BLaER1 treated with 17β-estradiol and CSF1 and Interleukin-3, amounts not matched to agents 10 nM and 100 nM (cell line): ENCODE results near the gene SLX9.

Experiments used
- H3K27ac ChIP-seq, 11 experiments: shearing (Covaris generic); formaldehyde crosslinking; 2 replicates each; pipeline ENCODE4 v1.8.1; 2022
- H3K27me3 ChIP-seq, 11 experiments: shearing (Covaris generic); formaldehyde crosslinking; 2 replicates each; pipeline ENCODE4 v1.8.1; 2022
- H3K36me3 ChIP-seq, 11 experiments: shearing (Covaris generic); formaldehyde crosslinking; 2 replicates each; pipeline ENCODE4 v1.8.1; 2022
- H3K4me1 ChIP-seq, 10 experiments: shearing (Covaris generic); formaldehyde crosslinking; 2 replicates each; pipeline ENCODE4 v1.8.1; 2022
- H3K4me2 ChIP-seq, 11 experiments: shearing (Covaris generic); formaldehyde crosslinking; 2 replicates each; pipeline ENCODE4 v1.8.1; 2022
- H3K4me3 ChIP-seq, 10 experiments: shearing (Covaris generic); formaldehyde crosslinking; 2 replicates each; pipeline ENCODE4 v1.8.1; 2022
- H3K9ac ChIP-seq, 11 experiments: shearing (Covaris generic); formaldehyde crosslinking; 2 replicates each; pipeline ENCODE4 v1.8.1; 2022
- H3K9me3 ChIP-seq, 11 experiments: shearing (Covaris generic); formaldehyde crosslinking; replicated peaks in 1 of 11; 2 replicates each; pipeline ENCODE4 v1.8.1; 2022
- H4K20me1 ChIP-seq, 11 experiments: shearing (Covaris generic); formaldehyde crosslinking; 2 replicates each; pipeline ENCODE4 v1.8.1; 2022
- Cebpa-rat ChIP-seq, 11 experiments: shearing (Covaris generic); IDR thresholded peaks; 2 replicates each; pipeline ENCODE4 v1.8.1; 2022

Gene SLX9

GRCh38 chr21:44944596-44944995 lies 4.8 kb downstream of the SLX9 start:
- Histone ChIP-seq H3K36me3 (peaks cover 33 to 83% (median 62%) of the 10 kb centered on the region in 11 experiments), H3K4me2 (peak overlapping the region in 10 of 11 experiments; percentile 52 to 97 (median 89); a peak in 19 of 22 replicates), H3K27me3 (peaks cover 0 to 21% (median 0%) of the 10 kb centered on the region in 11 experiments; a peak in 5 of 22 replicates), H3K4me3 (no peak overlapping the region), H3K9ac (peak overlapping the region in 4 of 11 experiments; percentile 2 to 65 (median 30); a peak in 4 of 22 replicates), H3K4me1 (peaks cover 54 to 90% (median 87%) of the 10 kb centered on the region in 10 experiments), H3K9me3 (no peaks in the 10 kb centered on the region), H4K20me1 (peaks cover 84 to 95% (median 90%) of the 10 kb centered on the region in 11 experiments), H3K27ac (no peak overlapping the region)
- no peak for TF ChIP-seq Cebpa-rat (IDR thresholded peaks at IDR 0.05)

- peaks cover 43 to 97% (median 74%) of the 10 kb centered on the region in 11 experiments for H3K36me3 ChIP-seq
- H3K9ac ChIP-seq: peak overlapping the region in 6 of 11 experiments; percentile 1 to 65 (median 41); a peak in 9 of 22 replicates
- H3K4me2 ChIP-seq: peak overlapping the region; percentile 45 to 97 (median 88)
- H4K20me1 ChIP-seq: peaks cover 91 to 100% (median 100%) of the 10 kb centered on the region in 11 experiments
- peak overlapping the region in 4 of 10 experiments; percentile 16 to 31 (median 26); a peak in 7 of 20 replicates for H3K4me3 ChIP-seq
- peaks cover 45 to 100% (median 95%) of the 10 kb centered on the region in 10 experiments for H3K4me1 ChIP-seq
- no peak for TF ChIP-seq Cebpa-rat (IDR thresholded peaks at IDR 0.05)
- H3K27me3 ChIP-seq: peaks cover 0 to 36% (median 0%) of the 10 kb centered on the region in 11 experiments; a peak in 6 of 22 replicates
- no peaks in the 10 kb centered on the region for H3K9me3 ChIP-seq
- peak overlapping the region in 4 of 11 experiments; percentile 15 to 53 (median 40); a peak in 7 of 22 replicates for H3K27ac ChIP-seq
Measured at GRCh38 chr21:44946254-44947041, 6.6 kb downstream of the SLX9 start.

DNA sequence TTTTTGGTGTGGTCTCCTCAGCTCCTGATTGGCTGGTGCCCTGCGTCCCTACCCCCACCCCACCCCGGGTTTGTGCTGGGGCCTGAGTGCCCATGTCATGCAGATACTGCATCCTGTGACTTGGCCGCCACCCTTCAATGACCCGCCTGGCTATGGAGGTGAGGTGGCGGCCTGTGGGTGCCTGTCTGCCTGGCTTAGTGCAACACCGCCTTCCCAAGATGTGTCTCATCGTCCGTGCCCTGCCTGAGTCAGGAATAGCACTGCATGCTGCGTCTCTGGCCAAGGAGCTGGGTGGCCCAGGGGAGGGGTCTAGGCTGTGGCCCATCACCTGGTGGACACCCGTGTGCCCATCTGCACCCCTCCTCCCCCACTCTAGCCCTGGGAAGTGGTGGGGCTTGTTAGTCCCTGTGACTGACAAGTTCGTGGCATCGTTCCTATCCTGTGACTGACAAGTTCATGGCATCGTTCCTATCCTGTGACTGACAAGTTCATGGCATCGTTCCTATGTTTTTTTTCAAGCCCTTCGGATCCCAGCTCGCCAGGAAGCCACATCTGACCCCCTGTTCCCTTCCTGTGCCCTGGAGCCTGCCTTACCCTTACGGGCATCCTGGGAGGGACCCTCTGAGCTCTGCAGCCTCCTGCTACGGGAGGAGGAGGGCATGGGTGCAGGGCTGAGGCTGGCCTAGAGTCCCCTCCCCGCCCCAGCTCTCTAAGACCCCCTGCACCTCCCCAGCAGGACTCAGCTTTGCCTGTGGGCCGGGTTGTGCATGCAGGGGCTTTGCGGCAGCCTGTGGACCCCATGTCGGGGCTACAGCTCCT lies 7.5 kb downstream of the SLX9 start:
- Histone ChIP-seq H3K36me3 (peaks cover 43 to 95% (median 73%) of the 10 kb centered on the region in 11 experiments), H4K20me1 (peaks cover 89 to 100% (median 100%) of the 10 kb centered on the region in 11 experiments), H3K4me3 (peak overlapping the region in 2 of 10 experiments; percentile 16 to 31; a peak in 3 of 20 replicates), H3K4me1 (peaks cover 38 to 100% (median 95%) of the 10 kb centered on the region in 10 experiments), H3K27me3 (peaks cover 0 to 44% (median 0%) of the 10 kb centered on the region in 11 experiments; a peak in 7 of 22 replicates), H3K4me2 (peak overlapping the region in 10 of 11 experiments; percentile 45 to 97 (median 89); a peak in 21 of 22 replicates), H3K9ac (peak overlapping the region in 4 of 11 experiments; percentile 40 to 65 (median 42); a peak in 6 of 22 replicates), H3K9me3 (no peaks in the 10 kb centered on the region), H3K27ac (peak overlapping the region in 2 of 11 experiments; percentile 15 to 53; a peak in 3 of 22 replicates)
- TF ChIP-seq Cebpa-rat (IDR thresholded peaks at IDR 0.05): no peak

DNA sequence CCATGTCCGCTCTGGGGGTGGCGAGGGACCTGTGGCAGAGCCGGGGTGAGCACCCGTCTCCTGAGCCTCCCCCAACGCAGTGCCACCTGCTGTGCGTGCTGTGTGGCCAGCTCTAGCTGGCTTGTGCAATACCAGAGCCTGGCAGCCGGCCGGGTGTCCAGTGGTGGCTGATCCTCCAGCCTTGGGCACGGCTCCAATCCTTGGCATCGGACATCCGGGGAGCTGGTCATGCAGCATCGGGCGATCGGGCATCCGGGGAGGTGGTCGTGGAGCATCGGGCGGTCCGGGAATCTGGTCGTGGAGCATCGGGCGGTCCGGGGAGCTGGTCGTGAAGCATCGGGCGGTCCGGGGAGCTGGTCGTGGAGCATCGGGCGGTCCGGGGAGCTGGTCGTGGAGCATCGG lies 8.1 kb downstream of the SLX9 start:
- Histone ChIP-seq H4K20me1 (peaks cover 89 to 100% (median 100%) of the 10 kb centered on the region in 11 experiments), H3K36me3 (peaks cover 43 to 89% (median 68%) of the 10 kb centered on the region in 11 experiments), H3K4me2 (peak overlapping the region in 8 of 11 experiments; percentile 81 to 97 (median 92); a peak in 14 of 22 replicates), H3K4me3 (no peak overlapping the region), H3K27me3 (peaks cover 0 to 51% (median 0%) of the 10 kb centered on the region in 11 experiments; a peak in 7 of 22 replicates), H3K9ac (peak overlapping the region in 2 of 11 experiments; percentile 42 to 65; a peak in 1 of 22 replicates), H3K27ac (no peak overlapping the region), H3K9me3 (no peaks in the 10 kb centered on the region), H3K4me1 (peaks cover 38 to 100% (median 95%) of the 10 kb centered on the region in 10 experiments)
- TF ChIP-seq Cebpa-rat (IDR thresholded peaks at IDR 0.05): no peak

DNA sequence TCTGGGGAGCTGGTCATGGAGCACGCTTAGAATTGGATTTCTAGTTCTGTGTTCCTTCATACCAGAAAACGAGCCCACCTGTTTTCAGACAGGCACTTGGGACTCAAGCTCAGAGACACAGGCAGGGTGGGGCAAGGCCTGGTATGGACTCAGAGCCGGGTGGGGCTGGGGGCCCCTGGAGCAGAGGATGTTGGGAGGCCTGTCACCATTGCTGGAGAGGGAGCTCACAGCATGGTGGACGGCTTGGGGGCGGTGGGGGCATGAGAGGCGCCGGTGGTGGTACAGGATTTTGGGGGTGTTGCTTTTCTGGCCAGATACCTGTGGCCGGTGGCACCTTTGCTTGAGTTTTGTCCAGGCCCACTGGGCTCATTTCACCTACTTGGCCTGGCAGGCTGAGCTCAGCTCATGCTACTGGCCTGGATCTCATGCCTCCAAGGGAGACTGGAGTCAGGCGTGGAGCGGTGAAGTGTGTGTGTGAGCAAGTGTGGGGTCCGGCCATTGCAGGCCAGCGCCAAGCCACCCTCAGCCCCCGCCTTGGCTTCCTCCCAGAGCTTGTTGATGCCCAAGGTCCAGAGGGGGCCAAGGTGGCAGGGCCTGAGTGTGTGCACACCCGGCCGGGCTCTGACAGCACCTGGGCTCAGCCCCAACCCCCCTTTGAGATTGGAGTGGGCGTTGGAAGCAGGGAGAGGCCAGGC lies 8.7 kb downstream of the SLX9 start:
- Histone ChIP-seq H3K27me3 (peaks cover 0 to 57% (median 0%) of the 10 kb centered on the region in 11 experiments; a peak in 7 of 22 replicates), H3K4me3 (no peak overlapping the region), H3K27ac (no peak overlapping the region), H3K4me2 (peak overlapping the region in 8 of 11 experiments; percentile 6 to 97 (median 80); a peak in 13 of 22 replicates), H3K4me1 (peaks cover 38 to 100% (median 95%) of the 10 kb centered on the region in 10 experiments), H3K36me3 (peaks cover 39 to 83% (median 68%) of the 10 kb centered on the region in 11 experiments), H3K9ac (0 out of 22 replicates have a peak overlapping the region, but pooled peaks of 2 of the 11 experiments have one; percentile 1 to 25), H4K20me1 (peaks cover 89 to 100% (median 100%) of the 10 kb centered on the region in 11 experiments), H3K9me3 (no peaks in the 10 kb centered on the region)
- TF ChIP-seq Cebpa-rat (IDR thresholded peaks at IDR 0.05): no peak

DNA sequence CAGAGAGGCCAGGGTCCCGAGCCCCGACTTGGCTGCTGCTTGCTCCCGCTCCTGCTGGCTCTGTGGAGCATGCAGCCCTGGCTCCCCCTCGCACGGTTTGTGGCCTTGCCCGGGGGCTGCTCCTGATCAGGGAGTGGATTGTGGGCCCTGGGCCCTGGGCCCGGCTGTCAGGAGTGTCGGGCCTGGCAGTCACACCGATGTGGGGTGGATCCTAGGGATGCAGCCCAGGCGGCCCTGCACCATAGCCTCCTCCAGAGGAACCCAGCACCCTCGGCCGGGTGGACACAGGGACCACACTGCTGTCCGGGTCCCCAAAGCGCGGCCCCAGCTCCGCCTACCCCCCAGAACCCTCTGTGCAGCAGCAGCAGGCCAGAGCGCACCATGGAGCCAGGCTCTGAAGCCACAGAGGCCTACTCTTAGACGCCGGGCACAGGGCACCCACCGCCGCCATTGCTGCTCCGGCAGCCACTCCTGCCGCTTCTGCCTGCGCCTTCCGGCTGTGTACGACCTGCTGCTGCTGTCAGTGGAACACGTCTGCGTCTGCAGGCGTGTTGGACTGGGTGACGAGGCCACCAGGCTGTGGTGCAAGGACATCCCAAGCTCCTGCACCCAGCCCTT lies 9.4 kb downstream of the SLX9 start:
- Histone ChIP-seq H3K4me2 (peak overlapping the region in 10 of 11 experiments; percentile 1 to 97 (median 78); a peak in 16 of 22 replicates), H3K4me1 (peaks cover 42 to 100% (median 95%) of the 10 kb centered on the region in 10 experiments), H3K36me3 (peaks cover 32 to 79% (median 66%) of the 10 kb centered on the region in 11 experiments), H3K9me3 (no peaks in the 10 kb centered on the region), H4K20me1 (peaks cover 89 to 100% (median 100%) of the 10 kb centered on the region in 11 experiments), H3K27me3 (peaks cover 0 to 64% (median 0%) of the 10 kb centered on the region in 11 experiments; a peak in 7 of 22 replicates), H3K9ac (0 out of 22 replicates have a peak overlapping the region, but pooled peaks of 3 of the 11 experiments have one; percentile 1 to 25 (median 18)), H3K27ac (no peak overlapping the region), H3K4me3 (no peak overlapping the region)
- no peak for TF ChIP-seq Cebpa-rat (IDR thresholded peaks at IDR 0.05)

DNA sequence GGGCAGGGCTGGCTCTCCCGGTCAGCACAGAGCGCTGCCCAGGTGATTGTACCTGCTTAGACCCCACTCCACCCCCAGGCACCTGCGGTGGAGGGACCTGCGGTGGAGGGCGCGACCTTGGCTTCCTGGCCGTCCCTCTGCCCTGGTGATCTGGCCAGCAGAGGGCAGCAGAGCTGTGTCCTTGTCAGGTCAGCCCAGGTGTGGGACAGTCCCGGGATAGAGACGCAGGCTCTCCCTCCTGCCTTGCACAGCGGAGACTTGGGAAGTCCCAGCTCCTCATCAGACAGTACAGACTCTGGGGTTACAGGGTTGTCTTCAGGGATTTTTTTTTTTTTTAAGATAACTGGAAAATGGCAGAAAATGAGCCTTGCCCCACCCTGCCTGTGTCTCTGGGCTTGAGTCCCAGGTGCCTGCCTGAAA lies 10.0 kb downstream of the SLX9 start:
- Histone ChIP-seq H3K9ac (0 out of 22 replicates have a peak overlapping the region, but pooled peaks of 1 of the 11 experiments have one; percentile 25), H3K4me1 (peaks cover 47 to 100% (median 95%) of the 10 kb centered on the region in 10 experiments), H3K27ac (no peak overlapping the region), H3K27me3 (peaks cover 0 to 67% (median 0%) of the 10 kb centered on the region in 11 experiments; a peak in 7 of 22 replicates), H3K4me3 (no peak overlapping the region), H3K36me3 (peaks cover 27 to 78% (median 64%) of the 10 kb centered on the region in 11 experiments), H3K9me3 (no peaks in the 10 kb centered on the region), H4K20me1 (peaks cover 89 to 100% (median 100%) of the 10 kb centered on the region in 11 experiments), H3K4me2 (peak overlapping the region in 10 of 11 experiments; percentile 1 to 97 (median 78); a peak in 16 of 22 replicates)
- TF ChIP-seq Cebpa-rat (IDR thresholded peaks at IDR 0.05): no peak
